ENCODE results near the gene SIGLEC15. TPM values are rescaled to one million over a fixed set of nuclear protein-coding genes. Genes with fewer than 3 reads are reported as not detected.
A peak's percentile ranks its signal among the peaks of the same experiment; 100 is the strongest.
"Not testable (repeated sequence)": the region's sequence is repeated elsewhere in the genome, so short reads cannot be mapped to it uniquely, and the experiment has no call there.

SIGLEC15 gene
- total RNA-seq, 1 donor from 2014 or later, result 2.7 TPM

GRCh38 chr18:45844938-45845337 lies 19.5 kb downstream of the SIGLEC15 start:
- Mint-ChIP-seq H3K4me1 (ENCODE audit: unreplicated experiment) (peaks cover 5% of the 10 kb centered on the region), H3K36me3 (ENCODE audit: low read depth, unreplicated experiment) (peaks cover 16% of the 10 kb centered on the region), H3K27me3 (ENCODE audit: unreplicated experiment) (peaks cover 14% of the 10 kb centered on the region), H3K4me3 (ENCODE audit: unreplicated experiment) (no peak overlapping the region), H3K9me3 (ENCODE audit: unreplicated experiment) (no peaks in the 10 kb centered on the region), H3K27ac (ENCODE audit: unreplicated experiment) (no peak overlapping the region)
- no peak for DNase-seq (ENCODE audit: low spot score)
- TF ChIP-seq CTCF (IDR thresholded peaks at IDR 0.05; ENCODE audit: unreplicated experiment), result no peak

- Mint-ChIP-seq H3K27ac (ENCODE audit: unreplicated experiment) (no peak overlapping the region), H3K36me3 (ENCODE audit: low read depth, unreplicated experiment) (peaks cover 16% of the 10 kb centered on the region), H3K9me3 (ENCODE audit: unreplicated experiment) (no peaks in the 10 kb centered on the region), H3K27me3 (ENCODE audit: unreplicated experiment) (peaks cover 12% of the 10 kb centered on the region), H3K4me3 (ENCODE audit: unreplicated experiment) (no peak overlapping the region), H3K4me1 (ENCODE audit: unreplicated experiment) (peaks cover 5% of the 10 kb centered on the region)
- no peak for TF ChIP-seq CTCF (IDR thresholded peaks at IDR 0.05; ENCODE audit: unreplicated experiment)
- DNase-seq (ENCODE audit: low spot score), result no peak
Observed at GRCh38 chr18:45845410-45845809, 19.9 kb downstream of the SIGLEC15 start.

- Mint-ChIP-seq H3K27me3 (ENCODE audit: unreplicated experiment) (peaks cover 3% of the 10 kb centered on the region), H3K9me3 (ENCODE audit: unreplicated experiment) (no peaks in the 10 kb centered on the region), H3K4me3 (ENCODE audit: unreplicated experiment) (no peak overlapping the region), H3K4me1 (ENCODE audit: unreplicated experiment) (no peaks in the 10 kb centered on the region), H3K27ac (ENCODE audit: unreplicated experiment) (no peak overlapping the region), H3K36me3 (ENCODE audit: low read depth, unreplicated experiment) (peaks cover 18% of the 10 kb centered on the region)
- no peak for DNase-seq (ENCODE audit: low spot score)
- TF ChIP-seq CTCF (IDR thresholded peaks at IDR 0.05; ENCODE audit: unreplicated experiment), result no peak
Observed at GRCh38 chr18:45847119-45847518, 21.6 kb downstream of the SIGLEC15 start.

- not testable (repeated sequence) for H3K27me3 Mint-ChIP-seq (ENCODE audit: unreplicated experiment); H3K27ac Mint-ChIP-seq (ENCODE audit: unreplicated experiment); H3K9me3 Mint-ChIP-seq (ENCODE audit: unreplicated experiment); H3K4me3 Mint-ChIP-seq (ENCODE audit: unreplicated experiment); H3K4me1 Mint-ChIP-seq (ENCODE audit: unreplicated experiment); DNase-seq (ENCODE audit: low spot score)
- H3K36me3 Mint-ChIP-seq (ENCODE audit: low read depth, unreplicated experiment), result peaks cover 30% of the 10 kb centered on the region
Observed at GRCh38 chr18:45848643-45849042, 23.2 kb downstream of the SIGLEC15 start.

- Mint-ChIP-seq H3K36me3 (ENCODE audit: low read depth, unreplicated experiment) (peaks cover 37% of the 10 kb centered on the region), H3K9me3 (ENCODE audit: unreplicated experiment) (no peaks in the 10 kb centered on the region), H3K4me1 (ENCODE audit: unreplicated experiment) (no peaks in the 10 kb centered on the region), H3K27ac (ENCODE audit: unreplicated experiment) (no peak overlapping the region), H3K27me3 (ENCODE audit: unreplicated experiment) (peaks cover 1% of the 10 kb centered on the region), H3K4me3 (ENCODE audit: unreplicated experiment) (peak overlapping the region; percentile 33)
- DNase-seq (ENCODE audit: low spot score), result no peak
- TF ChIP-seq CTCF (IDR thresholded peaks at IDR 0.05; ENCODE audit: unreplicated experiment), result no peak
Observed at GRCh38 chr18:45849529-45849928, 24.1 kb downstream of the SIGLEC15 start.

- H3K27me3 Mint-ChIP-seq (ENCODE audit: unreplicated experiment), result peaks cover 1% of the 10 kb centered on the region
- TF ChIP-seq CTCF (IDR thresholded peaks at IDR 0.05; ENCODE audit: unreplicated experiment), result no peak
Observed at GRCh38 chr18:45850021-45850420, 24.5 kb downstream of the SIGLEC15 start.

More at GRCh38 chr18:45850021-45850420, 24.5 kb downstream of the SIGLEC15 start:
- Mint-ChIP-seq H3K9me3 (ENCODE audit: unreplicated experiment) (no peaks in the 10 kb centered on the region), H3K4me1 (ENCODE audit: unreplicated experiment) (no peaks in the 10 kb centered on the region), H3K36me3 (ENCODE audit: low read depth, unreplicated experiment) (peaks cover 40% of the 10 kb centered on the region), H3K27ac (ENCODE audit: unreplicated experiment) (no peak overlapping the region), H3K4me3 (ENCODE audit: unreplicated experiment) (no peak overlapping the region)
- no peak for DNase-seq (ENCODE audit: low spot score)
